GM19438 (cell line): ENCODE results near the gene SRSF10.
"Not testable (repeated sequence)": the region's sequence is repeated elsewhere in the genome, so short reads cannot be mapped to it uniquely, and the experiment has no call there.

Experiments used
- ATAC-seq: cut with Tn5 transposase; IDR thresholded peaks from one replicate; pipeline ENCODE4 v1.9.1; 2021; ENCODE audit warnings: low read depth; ENCODE audit not compliant: unreplicated experiment

Gene SRSF10

GRCh38 chr1:23959461-23960290 lies 20.5 kb downstream of the SRSF10 start, which contains the start of gene PNRC2:
Gene PNRC2, plus strand, starts transcription at chr1:23959828. Its CDS starts 1,630 bp downstream, at chr1:23961458.
- peak; percentile 75 for ATAC-seq

GRCh38 chr1:23958810-23959460 lies 21.2 kb downstream of the SRSF10 start:
- ATAC-seq: peak; percentile 64

- not testable (repeated sequence) for ATAC-seq
Observed at GRCh38 chr1:23958040-23958809, 21.9 kb downstream of the SRSF10 start.

- no peak for ATAC-seq
Observed at GRCh38 chr1:23957096-23957495, 23.0 kb downstream of the SRSF10 start.

- ATAC-seq: no peak
Observed at GRCh38 chr1:23953020-23953419, 27.1 kb downstream of the SRSF10 start.

GRCh38 chr1:23947366-23947765 lies 32.8 kb downstream of the SRSF10 start:
- ATAC-seq: no peak

GRCh38 chr1:23936481-23937176 lies 43.5 kb downstream of the SRSF10 start:
- ATAC-seq: no peak

- ATAC-seq: no peak
Observed at GRCh38 chr1:23931491-23931880, 48.6 kb downstream of the SRSF10 start.

GRCh38 chr1:23930861-23931490 lies 49.2 kb downstream of the SRSF10 start:
- ATAC-seq: no peak

- no peak for ATAC-seq
Observed at GRCh38 chr1:23930270-23930669, 49.9 kb downstream of the SRSF10 start.

GRCh38 chr1:23928789-23929188 lies 51.3 kb downstream of the SRSF10 start:
- no peak for ATAC-seq

- no peak for ATAC-seq
Observed at GRCh38 chr1:23927097-23927496, 53.0 kb downstream of the SRSF10 start.

- ATAC-seq: no peak
Observed at GRCh38 chr1:23925279-23925678, 54.8 kb downstream of the SRSF10 start.

- no peak for ATAC-seq
Observed at GRCh38 chr1:23924601-23925000, 55.5 kb downstream of the SRSF10 start.

- no peak for ATAC-seq
Observed at GRCh38 chr1:23923592-23924499, 56.3 kb downstream of the SRSF10 start.

- ATAC-seq: no peak
Observed at GRCh38 chr1:23922321-23922943, 57.7 kb downstream of the SRSF10 start.

GRCh38 chr1:23916209-23917131 lies 63.7 kb downstream of the SRSF10 start:
- ATAC-seq: no peak

GRCh38 chr1:23915466-23915865 lies 64.7 kb downstream of the SRSF10 start:
- no peak for ATAC-seq
